ENCODE measurements around the gene PEX11G.

The PEX11G gene

GRCh38 chr19:7521551-7522071, 32.8 kb upstream of the PEX11G start:
- no peak for DNase-seq (ENCODE audit: low read depth)

GRCh38 chr19:7520131-7521051, 31.6 kb upstream of the PEX11G start:
- no peak for DNase-seq (ENCODE audit: low read depth)

- no peak for DNase-seq (ENCODE audit: low read depth)
Measured at GRCh38 chr19:7519361-7520130, 30.7 kb upstream of the PEX11G start.

- DNase-seq (ENCODE audit: low read depth), result no peak
Measured at GRCh38 chr19:7516878-7517277, 28.0 kb upstream of the PEX11G start.

GRCh38 chr19:7516333-7516732, 27.5 kb upstream of the PEX11G start:
- no peak for DNase-seq (ENCODE audit: low read depth)

- no peak for DNase-seq (ENCODE audit: low read depth)
Measured at GRCh38 chr19:7515645-7516151, 26.9 kb upstream of the PEX11G start, which contains the start of gene ZNF358. Gene ZNF358 (plus strand): TSS chr19:7516103. CDS start chr19:7519243, 3,140 bp downstream.

GRCh38 chr19:7515110-7515644, 26.3 kb upstream of the PEX11G start:
- no peak for DNase-seq (ENCODE audit: low read depth)

GRCh38 chr19:7513809-7514642, 25.2 kb upstream of the PEX11G start:
- DNase-seq (ENCODE audit: low read depth), result no peak

- DNase-seq (ENCODE audit: low read depth), result no peak
Measured at GRCh38 chr19:7512400-7512851, 23.6 kb upstream of the PEX11G start.

- no peak for DNase-seq (ENCODE audit: low read depth)
Measured at GRCh38 chr19:7509625-7510024, 20.8 kb upstream of the PEX11G start.

GRCh38 chr19:7507884-7508283, 19.0 kb upstream of the PEX11G start:
- no peak for DNase-seq (ENCODE audit: low read depth)

GRCh38 chr19:7506385-7507328, 17.8 kb upstream of the PEX11G start:
- no peak for DNase-seq (ENCODE audit: low read depth)

- no peak for DNase-seq (ENCODE audit: low read depth)
Measured at GRCh38 chr19:7505682-7506384, 17.0 kb upstream of the PEX11G start.

GRCh38 chr19:7505288-7505681, 16.4 kb upstream of the PEX11G start:
- DNase-seq (ENCODE audit: low read depth), result no peak

GRCh38 chr19:7504684-7505083, 15.8 kb upstream of the PEX11G start:
- no peak for DNase-seq (ENCODE audit: low read depth)

- DNase-seq (ENCODE audit: low read depth), result no peak
Measured at GRCh38 chr19:7502552-7502951, 13.7 kb upstream of the PEX11G start.

GRCh38 chr19:7500811-7501450, 12.1 kb upstream of the PEX11G start:
- no peak for DNase-seq (ENCODE audit: low read depth)

GRCh38 chr19:7497292-7497691, 8.5 kb upstream of the PEX11G start:
- no peak for DNase-seq (ENCODE audit: low read depth)

Data from activated gamma-delta T cell treated with anti-CD3 and anti-CD28 coated beads, Interleukin-2, amount 50 U/mL, for 16 hours (primary cell).